ENCODE data around the gene NANOG. TPM values are rescaled to one million over a fixed set of nuclear protein-coding genes. Genes with fewer than 3 reads are reported as not detected.
"Not testable (repeated sequence)": the region's sequence is repeated elsewhere in the genome, so short reads cannot be mapped to it uniquely, and the experiment has no call there.

NANOG gene
- total RNA-seq, 1 experiment from 2014 or later = not detected

DNA sequence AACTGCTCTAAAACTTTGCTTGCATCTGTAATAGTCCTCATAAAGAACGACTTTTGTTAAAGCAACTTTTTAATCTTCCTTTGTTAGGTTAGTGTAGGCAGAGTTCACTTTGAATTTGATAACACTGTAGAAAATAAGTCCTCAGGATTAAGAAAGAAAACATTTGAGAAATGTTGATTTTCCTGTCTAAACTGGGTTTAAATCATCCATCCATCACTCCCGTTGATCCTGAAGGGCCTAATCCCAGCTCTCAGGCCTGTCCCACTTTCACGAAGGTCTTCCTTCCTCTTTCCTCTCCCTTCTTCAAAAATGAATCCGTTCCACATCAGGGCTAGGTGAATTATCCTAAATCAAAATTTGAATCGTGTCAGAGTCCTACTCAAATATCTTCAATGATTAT lies 46.6 kb downstream of the NANOG start:
- CTCF ChIA-PET = no interaction called here

DNA sequence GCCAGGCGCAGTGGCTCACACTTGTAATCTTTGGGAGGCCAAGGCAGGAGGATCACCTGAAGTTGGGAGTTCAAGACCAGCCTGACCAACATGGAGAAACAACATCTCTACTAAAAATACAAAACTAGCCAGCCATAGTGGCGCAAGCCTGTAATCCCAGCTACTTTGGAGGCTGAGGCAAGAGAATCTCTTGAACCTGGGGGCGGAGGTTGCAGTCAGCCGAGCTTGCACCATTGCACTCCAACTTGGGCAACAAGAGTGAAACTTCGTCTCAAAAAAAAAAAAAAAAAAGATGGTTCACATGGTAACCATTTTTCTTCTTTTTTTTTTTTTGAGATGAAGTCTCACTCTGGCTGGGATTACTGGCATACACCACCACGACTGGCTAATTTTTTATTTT lies 48.2 kb downstream of the NANOG start:
- H2AFZ ChIP-seq (ENCODE audit: low read length) = no peak overlapping the region
- no peak overlapping the region for H3K9ac ChIP-seq (ENCODE audit: low read length)
- H3K4me2 ChIP-seq (ENCODE audit: low read length) = no peak overlapping the region
- H3K27me3 ChIP-seq (ENCODE audit: low read length) = no peaks in the 10 kb centered on the region
- no peaks in the 10 kb centered on the region for H3K36me3 ChIP-seq (ENCODE audit: low read depth, low read length)
- ChIA-PET POLR2A (ENCODE audit: unreplicated experiment) (no interaction called here), CTCF (no interaction called here)
- H3K4me3 ChIP-seq (ENCODE audit: low read length) = no peak overlapping the region
- no peaks in the 10 kb centered on the region for H4K20me1 ChIP-seq (ENCODE audit: low read length)
- no peak for DNase-seq
- intact Hi-C loops (cut with micrococcal nuclease) = no loop called here
- H3K27ac ChIP-seq (ENCODE audit: low read length) = no peak overlapping the region
- no peaks in the 10 kb centered on the region for H3K4me1 ChIP-seq (ENCODE audit: insufficient read depth, low read length)
- TF ChIP-seq EZH2phosphoT487 (IDR thresholded peaks at IDR 0.05; ENCODE audit: borderline replicate concordance, low read length) (no peak), EZH2 (IDR thresholded peaks at IDR 0.05; ENCODE audit: low read length, unreplicated experiment) (no peak)
- TF ChIP-seq, protein P1, sequence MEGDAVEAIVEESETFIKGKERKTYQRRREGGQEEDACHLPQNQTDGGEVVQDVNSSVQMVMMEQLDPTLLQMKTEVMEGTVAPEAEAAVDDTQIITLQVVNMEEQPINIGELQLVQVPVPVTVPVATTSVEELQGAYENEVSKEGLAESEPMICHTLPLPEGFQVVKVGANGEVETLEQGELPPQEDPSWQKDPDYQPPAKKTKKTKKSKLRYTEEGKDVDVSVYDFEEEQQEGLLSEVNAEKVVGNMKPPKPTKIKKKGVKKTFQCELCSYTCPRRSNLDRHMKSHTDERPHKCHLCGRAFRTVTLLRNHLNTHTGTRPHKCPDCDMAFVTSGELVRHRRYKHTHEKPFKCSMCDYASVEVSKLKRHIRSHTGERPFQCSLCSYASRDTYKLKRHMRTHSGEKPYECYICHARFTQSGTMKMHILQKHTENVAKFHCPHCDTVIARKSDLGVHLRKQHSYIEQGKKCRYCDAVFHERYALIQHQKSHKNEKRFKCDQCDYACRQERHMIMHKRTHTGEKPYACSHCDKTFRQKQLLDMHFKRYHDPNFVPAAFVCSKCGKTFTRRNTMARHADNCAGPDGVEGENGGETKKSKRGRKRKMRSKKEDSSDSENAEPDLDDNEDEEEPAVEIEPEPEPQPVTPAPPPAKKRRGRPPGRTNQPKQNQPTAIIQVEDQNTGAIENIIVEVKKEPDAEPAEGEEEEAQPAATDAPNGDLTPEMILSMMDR (conservative IDR thresholded peaks at IDR 0.05; ENCODE audit: low read depth, low read length) = no peak
- no peak for ATAC-seq
- no peaks in the 10 kb centered on the region for H3F3A ChIP-seq (ENCODE audit: low read length, unreplicated experiment)
- no TSS peak for BruUV-seq (replicated peaks)
- H3K9me2 ChIP-seq (replicated peaks; ENCODE audit: low read length) = no peaks in the 10 kb centered on the region
- H3K9me3 ChIP-seq (ENCODE audit: low read length) = no peaks in the 10 kb centered on the region
- H3K79me2 ChIP-seq (ENCODE audit: low read length) = no peaks in the 10 kb centered on the region

More for the DNA sequence above, 46.6 kb downstream of the NANOG start:
- POLR2A ChIA-PET (ENCODE audit: unreplicated experiment) = no interaction called here
- Histone ChIP-seq H3K36me3 (ENCODE audit: low read depth, low read length) (no peaks in the 10 kb centered on the region), H3K9me3 (ENCODE audit: low read length) (no peaks in the 10 kb centered on the region), H4K20me1 (ENCODE audit: low read length) (no peaks in the 10 kb centered on the region), H2AFZ (ENCODE audit: low read length) (no peak overlapping the region), H3K4me1 (ENCODE audit: insufficient read depth, low read length) (no peaks in the 10 kb centered on the region), H3K27ac (ENCODE audit: low read length) (no peak overlapping the region), H3K4me2 (ENCODE audit: low read length) (no peak overlapping the region), H3K4me3 (ENCODE audit: low read length) (no peak overlapping the region), H3F3A (ENCODE audit: low read length, unreplicated experiment) (no peaks in the 10 kb centered on the region), H3K27me3 (ENCODE audit: low read length) (no peaks in the 10 kb centered on the region), H3K9ac (ENCODE audit: low read length) (no peak overlapping the region), H3K9me2 (replicated peaks; ENCODE audit: low read length) (no peaks in the 10 kb centered on the region), H3K79me2 (ENCODE audit: low read length) (no peaks in the 10 kb centered on the region)
- intact Hi-C loops (cut with micrococcal nuclease) = no loop called here
- TF ChIP-seq EZH2phosphoT487 (IDR thresholded peaks at IDR 0.05; ENCODE audit: borderline replicate concordance, low read length) (no peak), EZH2 (IDR thresholded peaks at IDR 0.05; ENCODE audit: low read length, unreplicated experiment) (no peak)
- TF ChIP-seq, protein P1 (conservative IDR thresholded peaks at IDR 0.05; ENCODE audit: low read depth, low read length) = no peak
- ATAC-seq = no peak
- BruUV-seq (replicated peaks) = no TSS peak
- no peak for DNase-seq

DNA sequence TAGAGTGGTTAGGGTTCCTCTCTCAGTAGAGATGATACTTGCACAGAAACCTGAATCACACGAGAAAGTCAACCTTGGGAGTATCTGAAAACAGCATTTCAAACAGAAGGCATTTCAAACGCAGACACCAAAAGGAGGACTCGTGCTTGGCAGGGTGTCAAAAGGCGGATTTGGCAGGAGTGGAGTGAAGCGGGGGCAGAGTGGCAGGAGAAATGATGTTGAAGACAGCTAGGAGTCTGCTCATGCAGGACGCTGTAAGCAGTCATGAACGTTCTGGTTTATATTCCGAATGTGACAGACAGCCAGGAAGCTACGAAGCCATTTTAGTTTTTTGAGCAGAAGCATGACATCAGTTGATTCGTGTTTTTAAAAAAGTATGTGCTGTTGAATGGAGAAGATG lies 50.0 kb downstream of the NANOG start:
- H3F3A ChIP-seq (ENCODE audit: low read length, unreplicated experiment); POLR2A ChIA-PET (ENCODE audit: unreplicated experiment); H3K9ac ChIP-seq (ENCODE audit: low read length); H4K20me1 ChIP-seq (ENCODE audit: low read length); BruUV-seq (replicated peaks); DNase-seq; H3K4me2 ChIP-seq (ENCODE audit: low read length); intact Hi-C loops (cut with micrococcal nuclease); ATAC-seq; H3K79me2 ChIP-seq (ENCODE audit: low read length); H3K36me3 ChIP-seq (ENCODE audit: low read depth, low read length); CTCF ChIA-PET; H3K27ac ChIP-seq (ENCODE audit: low read length); H3K9me2 ChIP-seq (replicated peaks; ENCODE audit: low read length); H3K4me1 ChIP-seq (ENCODE audit: insufficient read depth, low read length); H2AFZ ChIP-seq (ENCODE audit: low read length); H3K4me3 ChIP-seq (ENCODE audit: low read length); H3K9me3 ChIP-seq (ENCODE audit: low read length); H3K27me3 ChIP-seq (ENCODE audit: low read length): not testable (repeated sequence)

DNA sequence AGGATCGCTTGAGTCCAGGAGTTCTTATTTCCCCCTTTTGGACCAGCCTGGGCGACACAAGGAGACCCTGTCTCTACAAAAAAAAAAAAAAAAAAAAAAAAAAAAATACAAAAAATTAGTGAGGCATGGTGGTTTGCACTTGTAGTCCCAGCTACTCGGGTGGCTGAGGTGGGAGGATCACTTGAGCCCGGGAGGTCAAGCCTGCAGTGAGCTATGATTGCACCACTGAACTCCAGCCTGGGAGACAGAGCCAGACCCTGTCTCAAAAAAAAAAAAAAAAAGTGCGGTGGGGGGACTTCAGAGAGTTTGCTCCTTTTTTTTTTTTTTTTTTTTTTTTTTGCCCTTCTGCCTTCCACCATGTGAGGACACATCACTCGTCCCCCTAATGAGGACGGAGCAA lies 50.6 kb downstream of the NANOG start:
- H4K20me1 ChIP-seq (ENCODE audit: low read length); H3K9me3 ChIP-seq (ENCODE audit: low read length); DNase-seq; intact Hi-C loops (cut with micrococcal nuclease); H2AFZ ChIP-seq (ENCODE audit: low read length); H3K9me2 ChIP-seq (replicated peaks; ENCODE audit: low read length); H3K4me2 ChIP-seq (ENCODE audit: low read length); H3K27me3 ChIP-seq (ENCODE audit: low read length); H3K4me1 ChIP-seq (ENCODE audit: insufficient read depth, low read length); H3F3A ChIP-seq (ENCODE audit: low read length, unreplicated experiment); H3K27ac ChIP-seq (ENCODE audit: low read length); CTCF ChIA-PET; H3K36me3 ChIP-seq (ENCODE audit: low read depth, low read length); ATAC-seq; POLR2A ChIA-PET (ENCODE audit: unreplicated experiment); H3K4me3 ChIP-seq (ENCODE audit: low read length); H3K79me2 ChIP-seq (ENCODE audit: low read length); BruUV-seq (replicated peaks); H3K9ac ChIP-seq (ENCODE audit: low read length): not testable (repeated sequence)

DNA sequence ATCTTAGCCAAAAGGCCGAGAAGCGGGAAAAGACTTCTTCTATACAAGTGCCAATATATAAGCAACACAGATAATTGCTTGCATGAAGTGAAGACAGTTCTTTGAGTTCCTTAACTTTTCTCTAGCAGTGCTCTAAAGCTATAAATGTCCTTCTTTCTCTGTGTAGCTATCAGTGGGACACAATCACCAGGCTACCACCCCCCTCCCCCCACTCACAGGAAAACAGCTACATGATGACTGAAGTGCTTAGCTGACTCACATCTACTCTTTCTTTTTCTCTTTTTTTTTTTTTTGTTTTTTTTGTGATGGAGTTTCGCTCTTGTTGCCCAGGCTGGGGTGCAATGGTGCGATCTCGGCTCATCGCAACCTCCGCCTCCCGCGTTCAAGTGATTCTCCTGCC lies 53.2 kb downstream of the NANOG start:
- H3K4me3 ChIP-seq (ENCODE audit: low read length); H3F3A ChIP-seq (ENCODE audit: low read length, unreplicated experiment); H4K20me1 ChIP-seq (ENCODE audit: low read length); H2AFZ ChIP-seq (ENCODE audit: low read length); CTCF ChIA-PET; H3K27ac ChIP-seq (ENCODE audit: low read length); H3K9me3 ChIP-seq (ENCODE audit: low read length); H3K9ac ChIP-seq (ENCODE audit: low read length); H3K27me3 ChIP-seq (ENCODE audit: low read length); H3K79me2 ChIP-seq (ENCODE audit: low read length); BruUV-seq (replicated peaks); ATAC-seq; H3K36me3 ChIP-seq (ENCODE audit: low read depth, low read length); H3K4me1 ChIP-seq (ENCODE audit: insufficient read depth, low read length); POLR2A ChIA-PET (ENCODE audit: unreplicated experiment); DNase-seq; H3K4me2 ChIP-seq (ENCODE audit: low read length); H3K9me2 ChIP-seq (replicated peaks; ENCODE audit: low read length); intact Hi-C loops (cut with micrococcal nuclease): not testable (repeated sequence)
